Adrenal gland (tissue), 12 donors: ENCODE measurements around the gene TMEM120B. TPM values are rescaled to one million over a fixed set of nuclear protein-coding genes. Genes with fewer than 3 reads are reported as not detected.

Experiments used
- DNase-seq, 7 donors: peaks; one replicate each; pipeline ENCODE4 v3.0.0-alpha.2; 2019 to 2020
- H3K27ac ChIP-seq, 5 donors: fragments of 200-600 bp; sonication (generic) in 4 of 5; 1 replicate in 3 of 5; 2 replicates in 2 of 5; pipeline versions ENCODE4 v1.5.1 to v1.8.0; 2016 to 2020; ENCODE audit warnings: mild to moderate bottlenecking in 1 of 5
- H3K27me3 ChIP-seq: fragments of 200-600 bp; 2 replicates; pipeline ENCODE4 v1.8.0; 2021
- H3K36me3 ChIP-seq, 2 donors: fragments of 200-600 bp; replicated peaks in 1 of 2; 1 replicate in 1 of 2; 2 replicates in 1 of 2; pipeline versions ENCODE4 v1.5.1 to v1.8.0; 2018 to 2022
- H3K4me1 ChIP-seq, 2 donors: fragments of 200-600 bp; replicated peaks in 1 of 2; 1 replicate in 1 of 2; 2 replicates in 1 of 2; pipeline versions ENCODE4 v1.5.1 to v1.8.0; 2018 to 2021
- H3K4me3 ChIP-seq, 4 donors: fragments of 200-600 bp; sonication (generic) in 3 of 4; one replicate each; pipeline ENCODE4 v1.5.1; 2016 to 2018
- H3K9me3 ChIP-seq, 3 donors: fragments of 200-600 bp; sonication (generic) in 1 of 3; replicated peaks in 1 of 3; 1 replicate in 2 of 3; 2 replicates in 1 of 3; pipeline versions ENCODE4 v1.5.1 to v1.8.0; 2016 to 2021
- POLR2A ChIP-seq, 2 donors: fragments of 450-650 bp; IDR thresholded peaks; one replicate each; pipeline ENCODE4 v1.6.1; 2017; ENCODE audit warnings: antibody characterized with exemption in 2 of 2, mild to moderate bottlenecking in 2 of 2, moderate library complexity in 1 of 2
- WGBS, 4 donors: extraction: QIAGEN DNeasy Blood & Tissue Kit in 2 of 4; methylation state at CpG; one replicate each; pipeline versions ENCODE4 v1.1.5 to v1.1.7; 2013 to 2017; 5-methylcytosine and 5-hydroxymethylcytosine counted together
- intact Hi-C, 2 donors: fragments of 100-400 bp; cut with DNase I; formaldehyde crosslinking; loops; one replicate each; pipeline versions ENCODE4 v1.14.1 to v1.15.0; 2022 to 2023
- polyA plus RNA-seq, 3 donors: library from polyadenylated mRNA; stranded (reverse); fragments of 200-250 nt in 2 of 3; fragments of 350-450 nt in 1 of 3; fragmentation: Illumina TruSeq in 1 of 3; extraction: RNeasy Lipid Tissue Mini Kit (QIAGEN cat#74804) in 1 of 3; gene quantifications; one replicate each; pipeline ENCODE4 v1.2.3, GENCODE V29; 2013 to 2014
- total RNA-seq, 9 donors: library from RNA; depleted of rRNA in 4 of 9; stranded (reverse); fragments of >200 nt in 4 of 9; fragments of 120-200 nt in 1 of 9; fragmentation: NEBNext Ultra II Directional in 1 of 9; extraction: Animal tissue kit (Norgen Biotek cat#: 25700) in 1 of 9; gene quantifications; one replicate each; pipeline versions ENCODE4 v1.1.0 to v1.2.4, GENCODE V29; 2013 to 2023
- TF ChIP-seq, protein P1 (sequence below), 6 experiments: fragments of 450-650 bp in 4 of 6; fragments of 200-600 bp in 2 of 6; sonication (generic) in 1 of 6; IDR thresholded peaks; 1 replicate in 5 of 6; 2 replicates in 1 of 6; pipeline versions ENCODE4 v1.5.1 to v1.8.0; 2016 to 2021; ENCODE audit warnings: antibody characterized with exemption in 6 of 6, mild to moderate bottlenecking in 2 of 6, moderate library complexity in 1 of 6
- donor health status: healthy with polysubstance abuse.
- donor health status: Bipolar disorder and iron deficiency.
- donor health status: DM: yes; HTN: yes; CAD: no.
- donor health status: DM: no; HTN: no; CAD: no.
- donor health status: DM: no; HTN: no; CAD: no.
- donor health status: DM: yes; HTN: yes; CAD: no.

Gene TMEM120B
- total and polyA plus RNA-seq, 12 donors = 4.6 to 19.7 (median 8.7) TPM

DNA sequence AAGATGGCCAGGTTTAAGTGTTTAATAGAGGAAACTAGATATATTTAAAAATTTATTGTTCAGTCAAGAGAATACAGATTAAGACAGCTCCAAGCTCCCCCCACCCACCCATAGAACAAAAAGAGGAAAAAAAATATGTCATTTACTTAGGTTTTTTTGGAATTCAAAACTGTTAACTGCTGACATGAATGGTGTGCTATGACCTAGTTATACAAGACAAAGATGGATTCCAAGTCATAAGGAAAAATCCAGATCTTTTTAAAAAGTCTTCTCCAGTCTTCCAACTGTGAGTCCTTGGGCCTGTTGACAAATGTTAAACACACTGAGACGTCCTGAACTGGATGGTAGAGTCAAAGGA lies 89.9 kb downstream of the TMEM120B start:
- Histone ChIP-seq H3K27ac (peak overlapping the region; percentile 97 to 100 (median 100)), H3K36me3 (peaks cover 0 to 5% of the 10 kb centered on the region in 2 donors), H3K9me3 (no peaks in the 10 kb centered on the region), H3K4me3 (peak overlapping the region in 3 of 4 donors; percentile 28 to 92 (median 35)), H3K4me1 (peaks cover 46 to 59% of the 10 kb centered on the region in 2 donors), H3K27me3 (no peaks in the 10 kb centered on the region)
- intact Hi-C loops = no loop called here
- no peak for DNase-seq
- WGBS, 4 donors = 0 to 3% (median 2%) methylated on average over 1 of the region's 1 CpG
- TF ChIP-seq POLR2A (IDR thresholded peaks at IDR 0.05) = no peak
- TF ChIP-seq, protein P1, sequence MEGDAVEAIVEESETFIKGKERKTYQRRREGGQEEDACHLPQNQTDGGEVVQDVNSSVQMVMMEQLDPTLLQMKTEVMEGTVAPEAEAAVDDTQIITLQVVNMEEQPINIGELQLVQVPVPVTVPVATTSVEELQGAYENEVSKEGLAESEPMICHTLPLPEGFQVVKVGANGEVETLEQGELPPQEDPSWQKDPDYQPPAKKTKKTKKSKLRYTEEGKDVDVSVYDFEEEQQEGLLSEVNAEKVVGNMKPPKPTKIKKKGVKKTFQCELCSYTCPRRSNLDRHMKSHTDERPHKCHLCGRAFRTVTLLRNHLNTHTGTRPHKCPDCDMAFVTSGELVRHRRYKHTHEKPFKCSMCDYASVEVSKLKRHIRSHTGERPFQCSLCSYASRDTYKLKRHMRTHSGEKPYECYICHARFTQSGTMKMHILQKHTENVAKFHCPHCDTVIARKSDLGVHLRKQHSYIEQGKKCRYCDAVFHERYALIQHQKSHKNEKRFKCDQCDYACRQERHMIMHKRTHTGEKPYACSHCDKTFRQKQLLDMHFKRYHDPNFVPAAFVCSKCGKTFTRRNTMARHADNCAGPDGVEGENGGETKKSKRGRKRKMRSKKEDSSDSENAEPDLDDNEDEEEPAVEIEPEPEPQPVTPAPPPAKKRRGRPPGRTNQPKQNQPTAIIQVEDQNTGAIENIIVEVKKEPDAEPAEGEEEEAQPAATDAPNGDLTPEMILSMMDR (IDR thresholded peaks at IDR 0.05) = no peak

DNA sequence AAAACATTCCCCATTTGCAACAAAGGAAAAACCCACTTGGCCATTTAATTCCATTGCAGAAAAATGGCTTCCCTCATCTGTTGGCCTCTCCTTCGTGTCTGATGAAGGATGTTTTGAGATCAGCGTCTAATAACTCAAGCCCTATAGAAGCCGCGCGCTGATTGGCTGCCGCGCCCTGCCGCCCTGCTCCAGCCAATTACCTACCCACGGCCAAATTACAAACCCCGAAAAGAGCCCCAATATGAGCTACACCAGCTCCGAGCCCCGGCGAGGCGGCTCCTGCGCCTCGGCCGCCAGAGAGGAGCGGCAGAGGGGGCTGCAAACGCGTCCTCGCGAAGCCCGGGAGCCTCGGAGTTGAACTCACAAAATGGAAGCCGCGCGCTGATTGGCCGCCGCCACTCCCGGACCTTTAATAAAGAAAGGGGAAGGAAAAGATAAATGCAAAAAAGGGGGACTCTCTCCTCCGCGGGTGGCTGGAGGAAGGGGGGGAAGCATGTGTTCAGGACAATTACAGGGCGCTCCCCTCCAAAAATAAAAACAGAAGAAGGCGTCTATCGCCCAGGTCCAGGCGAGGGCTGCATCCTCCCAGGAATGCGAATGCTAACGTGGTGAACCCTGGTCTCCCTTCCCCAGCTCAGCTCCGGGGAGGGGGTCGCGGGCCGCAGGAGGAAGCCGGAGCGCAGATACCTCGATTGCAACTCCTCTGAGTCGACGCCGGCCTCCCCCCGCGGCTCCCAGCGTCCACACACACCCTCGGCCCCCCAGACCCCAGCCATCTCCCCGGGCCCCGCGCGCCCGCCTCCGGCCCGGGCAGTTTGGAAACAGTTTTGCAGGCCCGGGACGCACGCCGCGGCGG lies 90.5 kb downstream of the TMEM120B start:
- Histone ChIP-seq H3K4me3 (peak overlapping the region; percentile 28 to 92 (median 56)), H3K36me3 (peaks cover 0 to 11% of the 10 kb centered on the region in 2 donors), H3K27me3 (no peaks in the 10 kb centered on the region), H3K27ac (peak overlapping the region; percentile 97 to 100 (median 100)), H3K4me1 (peaks cover 40 to 53% of the 10 kb centered on the region in 2 donors), H3K9me3 (no peaks in the 10 kb centered on the region)
- 0 to 1% (median 0%) methylated on average over 32 to 65 of the region's 65 CpGs for WGBS, 4 donors
- intact Hi-C loops = no loop called here
- TF ChIP-seq, protein P1 (IDR thresholded peaks at IDR 0.05) = no peak
- peak; percentile 96 to 97 for TF ChIP-seq POLR2A (IDR thresholded peaks at IDR 0.05)
- DNase-seq = peak; percentile 88 to 97 (median 90)

DNA sequence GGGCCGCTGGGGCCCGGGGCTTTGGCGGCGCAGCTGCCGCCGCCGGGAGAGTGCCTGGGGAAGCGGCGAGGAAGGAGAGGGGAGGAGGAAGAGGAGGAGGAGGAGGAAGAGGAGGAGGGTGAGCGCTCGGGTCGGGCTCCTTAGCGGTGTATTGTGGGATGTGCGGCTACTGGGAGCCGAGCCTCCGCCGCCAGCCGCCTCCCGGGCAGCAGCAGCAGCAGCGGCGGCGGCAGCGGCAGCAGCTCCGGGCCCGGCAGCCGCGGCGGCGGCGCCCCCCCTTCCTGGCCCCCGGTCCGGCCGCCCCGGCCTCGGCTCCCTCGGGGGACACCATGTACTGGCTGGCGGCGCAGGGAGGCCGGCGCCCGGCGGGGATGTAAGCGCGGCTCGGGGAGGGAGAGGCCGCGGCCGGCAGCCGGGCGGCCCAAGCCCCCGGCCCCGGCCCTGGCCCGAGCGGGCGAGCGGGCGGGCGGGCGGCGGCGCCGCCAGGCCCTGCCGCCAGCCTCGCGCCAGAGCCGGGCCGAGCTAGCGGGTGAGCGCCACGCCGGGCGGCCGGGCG lies 91.4 kb downstream of the TMEM120B start, which contains the start of gene SETD1B:
TSS of gene SETD1B (plus strand) at position 149 of the 556 bp plus-strand sequence. CDS start 729 bp downstream, outside the sequence.
- peak within 1 kb of the TSS; percentile 97 to 100 (median 100) for H3K27ac ChIP-seq
- TF ChIP-seq, protein P1 (IDR thresholded peaks at IDR 0.05) = peak in 1 of 6 experiments; percentile 18
- peak; percentile 53 to 63 for TF ChIP-seq POLR2A (IDR thresholded peaks at IDR 0.05)
- DNase-seq = peak; percentile 57 to 81 (median 71)
- WGBS, 4 donors = 0 to 3% (median 0%) methylated on average over 6 to 74 of the region's 74 CpGs
- H3K4me3 ChIP-seq = peak within 1 kb of the TSS; percentile 68 to 92 (median 75)
- no peaks in the 10 kb centered on the region for H3K27me3 ChIP-seq
- no peaks in the 10 kb centered on the region for H3K9me3 ChIP-seq
- H3K4me1 ChIP-seq = peaks cover 31 to 44% of the 10 kb centered on the region in 2 donors
- intact Hi-C loops = no loop called here
- H3K36me3 ChIP-seq = peaks cover 0 to 20% of the 10 kb centered on the region in 2 donors

DNA sequence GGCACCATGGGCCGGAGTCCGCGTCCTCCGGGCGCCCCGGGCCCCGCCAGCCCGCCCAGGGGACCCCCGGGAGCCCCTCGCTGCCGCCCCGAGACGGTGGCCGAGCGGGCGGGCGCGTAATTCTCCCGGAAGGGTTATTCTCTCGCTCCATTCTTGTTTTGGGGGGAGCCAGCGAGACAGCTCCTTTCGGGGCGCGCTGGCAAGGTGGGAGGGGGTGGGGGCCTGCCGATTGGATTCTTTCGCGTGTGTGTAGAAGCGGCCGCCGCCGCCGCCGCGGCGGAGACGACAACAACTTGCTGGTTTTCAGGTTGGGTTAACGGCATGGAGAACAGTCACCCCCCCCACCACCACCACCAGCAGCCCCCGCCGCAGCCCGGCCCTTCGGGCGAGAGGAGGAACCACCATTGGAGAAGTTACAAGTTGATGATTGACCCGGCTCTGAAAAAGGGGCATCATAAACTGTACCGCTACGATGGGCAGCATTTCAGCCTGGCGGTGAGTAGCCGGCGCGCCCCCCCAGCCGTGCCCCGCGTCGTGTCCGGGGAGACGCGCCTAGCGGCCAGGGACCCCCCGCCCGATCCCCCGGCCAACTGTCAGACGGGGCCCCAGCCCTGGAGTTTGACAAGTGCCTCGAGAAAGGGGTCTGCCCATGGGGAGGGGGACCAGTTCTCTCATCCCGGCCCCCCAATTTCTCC lies 92.0 kb downstream of the TMEM120B start:
- no peaks in the 10 kb centered on the region for H3K9me3 ChIP-seq
- WGBS, 4 donors = 0 to 8% (median 0%) methylated on average over 4 to 63 of the region's 63 CpGs
- H3K27ac ChIP-seq = peak overlapping the region; percentile 16 to 100 (median 100)
- TF ChIP-seq POLR2A (IDR thresholded peaks at IDR 0.05) = no peak
- TF ChIP-seq, protein P1 (IDR thresholded peaks at IDR 0.05) = peak in 1 of 6 experiments; percentile 5
- H3K4me3 ChIP-seq = peak overlapping the region; percentile 25 to 92 (median 70)
- H3K27me3 ChIP-seq = no peaks in the 10 kb centered on the region
- intact Hi-C loops = no loop called here
- H3K36me3 ChIP-seq = peaks cover 0 to 26% of the 10 kb centered on the region in 2 donors
- peak in 4 of 7 donors; percentile 47 to 71 (median 52) for DNase-seq
- peaks cover 27 to 40% of the 10 kb centered on the region in 2 donors for H3K4me1 ChIP-seq
